Colonic mucosa (tissue), 4 donors: ENCODE measurements around the gene GBA2. TPM values are rescaled to one million over a fixed set of nuclear protein-coding genes. Genes with fewer than 3 reads are reported as not detected.
A peak's percentile ranks its signal among the peaks of the same experiment; 100 is the strongest.

Source experiments
- DNase-seq: peaks from one replicate; pipeline ENCODE4 v3.0.0-alpha.2; 2020
- H3K27ac ChIP-seq: fragments of 200-600 bp; one replicate; pipeline ENCODE4 v1.8.0; 2021
- H3K27me3 ChIP-seq: fragments of 200-600 bp; one replicate; pipeline ENCODE4 v1.8.0; 2021
- H3K36me3 ChIP-seq: fragments of 200-600 bp; one replicate; pipeline ENCODE4 v1.8.0; 2021
- H3K4me1 ChIP-seq: fragments of 200-600 bp; one replicate; pipeline ENCODE4 v1.8.0; 2021; ENCODE audit warnings: mild to moderate bottlenecking
- H3K4me3 ChIP-seq: fragments of 200-600 bp; one replicate; pipeline ENCODE4 v1.8.0; 2021
- H3K9ac ChIP-seq, 2 donors: one replicate each; pipeline ENCODE4 v1.7.0; 2013; ENCODE audit warnings: control low read depth in 2 of 2, low read depth in 2 of 2, low read length in 2 of 2
- H3K9me3 ChIP-seq: fragments of 200-600 bp; one replicate; pipeline ENCODE4 v1.8.0; 2021
- CTCF ChIP-seq: fragments of 200-600 bp; IDR thresholded peaks from one replicate; pipeline ENCODE4 v1.8.0; 2022; ENCODE audit warnings: antibody characterized with exemption, mild to moderate bottlenecking
- intact Hi-C: fragments of 100-400 bp; cut with DNase I; formaldehyde crosslinking; loops from one replicate; pipeline ENCODE4 v1.14.1; 2022
- total RNA-seq, 2 donors: library from RNA; stranded (reverse); fragmentation: NEBNext Ultra II Directional in 1 of 2; extraction: Animal tissue kit (Norgen Biotek cat#: 25700) in 1 of 2; gene quantifications; one replicate each; pipeline ENCODE4 v1.2.1, GENCODE V29; 2021
- donor health status: healthy.
- donor health status: DM: no; HTN: no; CAD: no.
- donor health status: DM: no; HTN: no; CAD: no.

The GBA2 gene
- total RNA-seq, 2 donors from 2014 or later = 127 to 157 TPM

DNA sequence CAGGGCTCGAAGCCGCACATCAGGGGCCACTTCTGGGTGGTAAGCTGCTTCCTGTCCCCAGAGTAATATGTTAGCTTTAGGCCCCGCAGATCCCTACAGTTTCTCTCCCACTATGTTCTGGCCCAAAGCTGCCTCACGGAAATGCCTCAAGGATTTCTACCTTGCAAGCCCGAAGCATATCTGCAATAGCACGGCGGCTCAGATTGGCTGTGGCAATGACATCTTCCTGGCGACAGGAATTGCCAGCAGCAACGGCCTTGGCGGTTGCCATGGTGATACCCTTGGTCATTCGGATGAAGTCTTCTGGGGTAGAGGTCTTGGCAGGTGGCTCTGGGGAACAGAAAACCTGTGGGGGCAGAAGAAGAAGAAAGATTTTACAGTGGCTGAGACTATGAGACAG, 49.0 kb downstream of the GBA2 start:
- no peak for DNase-seq
- TF ChIP-seq CTCF = no peak
- Histone ChIP-seq H3K27me3 (no peaks in the 10 kb centered on the region), H3K36me3 (peaks cover 53% of the 10 kb centered on the region), H3K9ac (no peak overlapping the region), H3K9me3 (no peaks in the 10 kb centered on the region), H3K4me1 (no peaks in the 10 kb centered on the region), H3K4me3 (no peak overlapping the region), H3K27ac (no peak overlapping the region)
- intact Hi-C loops = no loop called here

GRCh38 chr9:35698231-35698630, 50.8 kb downstream of the GBA2 start:
- no peak for DNase-seq

GRCh38 chr9:35697486-35697885, 51.5 kb downstream of the GBA2 start:
- Histone ChIP-seq H3K9ac (no peak overlapping the region), H3K9me3 (no peaks in the 10 kb centered on the region), H3K4me1 (no peaks in the 10 kb centered on the region), H3K27me3 (no peaks in the 10 kb centered on the region), H3K4me3 (no peak overlapping the region), H3K27ac (no peak overlapping the region), H3K36me3 (peaks cover 35% of the 10 kb centered on the region)
- DNase-seq = no peak
- TF ChIP-seq CTCF = no peak
- intact Hi-C loops = no loop called here

More at GRCh38 chr9:35698231-35698630, 50.8 kb downstream of the GBA2 start:
- no peak for TF ChIP-seq CTCF
- intact Hi-C loops = no loop called here
- Histone ChIP-seq H3K27ac (no peak overlapping the region), H3K4me3 (no peak overlapping the region), H3K27me3 (no peaks in the 10 kb centered on the region), H3K9me3 (no peaks in the 10 kb centered on the region), H3K36me3 (peaks cover 38% of the 10 kb centered on the region), H3K4me1 (no peaks in the 10 kb centered on the region), H3K9ac (no peak overlapping the region)

DNA sequence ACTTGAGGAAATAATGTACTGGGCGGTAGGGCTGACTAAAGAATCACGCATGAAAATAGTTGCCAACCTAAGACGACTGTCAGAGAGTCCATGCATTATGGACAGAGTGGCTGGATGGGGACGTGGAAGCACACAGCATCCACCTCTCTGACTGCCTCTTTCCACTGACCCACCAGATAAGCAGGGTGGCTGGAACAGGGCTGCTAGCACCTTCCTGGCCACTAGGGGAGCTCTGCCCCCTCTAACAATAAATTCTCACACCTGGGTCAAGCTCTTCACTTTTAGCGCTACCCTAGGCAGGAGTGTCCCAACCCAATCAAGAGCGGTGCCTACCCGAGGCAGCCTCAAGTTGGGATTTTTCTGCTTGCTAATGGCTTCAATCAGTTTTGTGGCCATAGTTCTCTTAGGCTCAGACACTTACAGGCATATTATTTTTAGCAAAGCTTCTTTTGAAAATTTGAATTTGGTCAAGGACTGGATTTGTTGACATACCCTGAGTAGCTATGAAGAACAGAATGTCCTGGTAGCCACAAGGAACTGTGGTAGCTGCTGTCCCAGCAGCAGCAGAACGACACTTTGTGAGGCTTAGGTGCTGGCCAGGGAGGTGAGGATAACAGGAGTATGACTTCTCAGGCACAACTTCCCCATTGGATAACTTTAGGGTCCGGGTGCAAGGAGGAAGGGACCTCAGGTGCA, 52.4 kb downstream of the GBA2 start:
- H3K9ac ChIP-seq = peak overlapping the region in 1 of 2 donors; percentile 26
- no peaks in the 10 kb centered on the region for H3K9me3 ChIP-seq
- intact Hi-C loops = no loop called here
- peak; percentile 66 for DNase-seq
- no peak overlapping the region for H3K27ac ChIP-seq
- H3K4me1 ChIP-seq = no peaks in the 10 kb centered on the region
- peak; percentile 95 for TF ChIP-seq CTCF
- H3K27me3 ChIP-seq = no peaks in the 10 kb centered on the region
- H3K36me3 ChIP-seq = peaks cover 32% of the 10 kb centered on the region
- H3K4me3 ChIP-seq = no peak overlapping the region

- Histone ChIP-seq H3K9me3 (no peaks in the 10 kb centered on the region), H3K27ac (no peak overlapping the region), H3K9ac (no peak overlapping the region), H3K4me3 (no peak overlapping the region), H3K36me3 (peaks cover 29% of the 10 kb centered on the region), H3K4me1 (no peaks in the 10 kb centered on the region), H3K27me3 (no peaks in the 10 kb centered on the region)
- DNase-seq = no peak
- TF ChIP-seq CTCF = no peak
- intact Hi-C loops = no loop called here
These were observed 53.1 kb downstream of the GBA2 start for GRCh38 chr9:35695943-35696401.
